GM08714 (cell line): ENCODE results near the gene ASPSCR1.

Source experiments
- H3K4me3 ChIP-seq: fragments of 200-500 bp; sonication (Bioruptor generic); 2 replicates; pipeline ENCODE4 v1.5.1; 2014; ENCODE audit warnings: mild to moderate bottlenecking, low read length, inconsistent platforms
- ZNF274 ChIP-seq: IDR thresholded peaks from 2 replicates; pipeline ENCODE4 v1.6.1; 2012; ENCODE audit warnings: mild to moderate bottlenecking, low read depth, low read length

The ASPSCR1 gene

DNA sequence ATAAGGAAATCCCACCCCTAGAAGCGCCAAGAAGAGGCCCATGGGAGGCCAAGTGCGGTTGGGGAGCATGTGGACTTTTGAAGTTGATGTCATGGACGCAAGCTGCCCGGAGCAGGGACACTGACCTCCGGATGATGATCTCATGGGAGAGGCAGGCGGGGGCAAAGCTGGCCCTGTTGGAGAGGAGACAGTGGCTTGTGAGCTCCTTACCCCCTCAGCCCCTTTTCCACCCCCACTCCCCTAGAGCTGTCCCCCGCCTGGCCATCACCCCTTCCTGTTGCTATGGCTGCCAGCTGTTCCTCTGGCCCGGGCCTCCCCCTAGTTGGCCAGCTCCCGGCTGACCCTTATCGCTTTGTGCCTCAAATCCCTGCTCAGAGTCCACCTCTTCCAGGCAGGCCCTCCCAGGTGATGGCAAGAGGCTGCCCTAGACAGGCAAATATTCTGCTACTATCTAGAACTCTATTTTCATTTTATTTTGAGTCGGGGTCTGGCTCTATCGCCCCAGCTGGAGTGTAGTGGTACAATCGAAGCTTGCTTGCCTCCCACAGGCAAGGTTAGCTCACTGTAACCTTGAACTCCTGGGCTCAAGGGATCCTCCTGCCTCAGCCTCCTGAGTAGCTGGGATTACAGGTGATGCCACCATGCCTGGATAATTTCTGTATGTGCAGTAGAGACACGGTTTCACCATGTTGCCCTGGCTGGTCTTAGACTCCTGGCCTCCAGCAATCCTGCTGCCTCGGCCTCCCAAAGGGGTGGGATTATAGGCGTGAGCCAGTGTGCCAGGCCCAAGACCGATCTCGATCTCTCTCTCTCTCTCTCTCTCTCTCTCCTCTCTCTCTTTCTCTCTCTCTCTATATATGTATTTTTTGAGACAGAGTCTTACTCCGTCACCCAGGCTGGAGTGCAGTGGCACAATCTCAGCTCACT is 23.0 kb upstream of the ASPSCR1 start:
- TF ChIP-seq ZNF274 = no peak
- H3K4me3 ChIP-seq = no peak overlapping the region

DNA sequence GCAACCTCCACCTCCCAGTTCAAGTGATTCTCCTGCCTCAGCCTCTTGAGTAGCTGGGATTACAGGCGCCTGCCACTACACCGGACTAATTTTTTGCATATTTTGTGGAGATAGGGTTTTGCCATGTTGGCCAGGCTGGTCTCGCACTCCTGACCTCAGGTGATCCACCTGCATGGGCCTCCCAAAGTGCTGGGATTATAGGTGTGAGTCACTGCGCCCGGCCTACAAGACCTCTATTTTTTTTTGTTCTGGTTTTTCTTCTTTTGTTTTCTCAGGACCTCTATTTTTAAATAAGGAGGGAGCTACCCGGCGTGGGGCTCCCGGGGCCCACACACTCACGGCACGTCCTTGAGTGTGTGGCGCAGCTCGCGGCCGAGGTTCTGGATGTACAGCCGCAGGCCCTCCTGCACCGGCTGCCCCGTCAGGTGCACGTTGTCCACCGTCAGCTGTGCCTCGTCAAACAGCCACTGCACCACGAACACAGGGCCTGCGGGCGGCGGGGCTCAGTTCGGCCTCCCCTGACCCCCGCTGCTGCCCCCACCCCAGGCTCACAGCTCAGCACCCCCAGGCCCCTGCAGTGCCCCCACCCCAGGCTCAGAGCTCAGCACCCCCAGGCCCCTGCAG is 22.3 kb upstream of the ASPSCR1 start:
- no peak for TF ChIP-seq ZNF274
- no peak overlapping the region for H3K4me3 ChIP-seq

DNA sequence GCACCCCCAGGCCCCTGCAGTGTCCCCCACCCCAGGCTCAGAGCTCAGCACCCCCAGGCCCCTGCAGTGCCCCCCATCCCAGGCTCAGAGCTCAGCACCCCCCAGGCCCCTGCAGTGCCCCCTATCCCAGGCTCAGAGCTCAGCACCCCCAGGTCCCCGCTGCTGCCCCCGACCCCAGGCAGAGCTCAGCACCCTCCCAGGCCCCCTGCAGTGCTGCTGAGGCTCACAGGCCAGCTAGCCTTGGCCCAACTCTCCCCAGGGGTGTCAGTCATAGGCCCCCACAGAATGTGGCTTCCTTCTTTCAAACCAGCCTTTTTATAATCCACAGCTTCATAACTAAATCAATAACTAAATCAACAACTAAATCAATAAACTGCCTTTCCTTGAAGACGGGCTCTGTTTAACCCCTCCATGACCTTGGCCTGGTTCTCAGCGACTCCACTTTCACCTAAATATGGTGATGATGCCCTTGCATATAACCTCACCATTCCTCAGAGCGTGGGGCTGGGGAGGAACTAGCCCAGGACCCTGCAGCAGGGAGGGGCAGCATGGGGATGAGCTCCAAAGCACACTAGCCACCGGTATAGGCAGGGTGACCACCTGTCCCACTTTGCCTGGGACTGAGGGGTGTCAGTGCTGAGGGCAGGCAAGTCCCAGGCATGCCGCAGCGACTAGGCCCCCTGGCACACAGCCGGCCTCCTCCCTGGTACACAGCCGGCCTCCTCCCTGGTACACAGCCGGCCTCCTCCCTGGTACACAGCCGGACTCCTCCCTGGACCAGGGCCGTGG is 21.5 kb upstream of the ASPSCR1 start:
- TF ChIP-seq ZNF274 = no peak
- H3K4me3 ChIP-seq = no peak overlapping the region

DNA sequence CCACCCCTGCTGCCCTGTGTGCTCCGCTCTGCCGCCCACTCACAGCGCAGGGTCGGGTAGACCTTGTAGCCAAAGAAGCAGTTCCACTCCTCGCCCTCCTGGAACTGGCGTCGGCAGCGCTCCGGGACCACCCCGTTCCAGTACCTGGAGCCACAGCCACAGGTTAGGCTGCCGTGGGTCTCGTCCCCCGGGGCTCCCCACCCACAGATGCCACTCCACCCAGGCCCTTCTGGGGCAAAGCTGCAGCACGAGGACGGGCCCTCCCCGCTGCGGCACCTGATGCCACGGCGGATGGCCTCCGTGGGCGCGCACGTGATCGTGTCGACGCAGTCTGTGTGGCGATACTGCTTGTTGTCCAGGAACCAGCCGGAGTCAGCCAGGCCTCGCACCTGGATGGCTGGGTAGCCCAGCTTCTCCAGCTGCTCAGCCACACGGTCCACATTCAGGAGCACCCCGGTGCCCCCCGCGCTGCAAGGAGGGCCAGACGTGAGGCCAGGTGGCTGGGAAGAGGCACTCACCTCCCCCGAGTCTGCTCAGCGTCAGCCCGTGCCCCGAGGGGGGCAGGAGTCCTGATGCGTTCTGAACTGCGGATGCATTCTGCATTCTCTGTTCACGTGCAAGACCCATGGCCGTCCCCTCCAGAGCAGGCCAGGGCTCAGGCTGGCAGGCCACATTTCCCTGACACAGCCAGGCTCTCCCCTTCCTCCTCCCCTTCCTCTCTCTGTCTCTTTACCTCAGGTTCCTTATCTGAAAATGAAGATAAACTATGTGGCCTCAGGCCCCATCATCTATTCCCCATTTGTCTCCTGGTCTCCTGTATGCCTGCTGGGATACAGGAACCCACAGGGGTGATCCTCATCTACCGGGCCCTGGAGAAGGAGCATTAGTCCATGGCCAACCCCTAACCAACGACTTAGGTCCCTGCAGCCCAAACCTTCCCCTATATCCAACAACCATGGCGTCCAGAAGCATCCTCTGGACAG is 20.5 kb upstream of the ASPSCR1 start:
- no peak for TF ChIP-seq ZNF274
- H3K4me3 ChIP-seq = no peak overlapping the region

DNA sequence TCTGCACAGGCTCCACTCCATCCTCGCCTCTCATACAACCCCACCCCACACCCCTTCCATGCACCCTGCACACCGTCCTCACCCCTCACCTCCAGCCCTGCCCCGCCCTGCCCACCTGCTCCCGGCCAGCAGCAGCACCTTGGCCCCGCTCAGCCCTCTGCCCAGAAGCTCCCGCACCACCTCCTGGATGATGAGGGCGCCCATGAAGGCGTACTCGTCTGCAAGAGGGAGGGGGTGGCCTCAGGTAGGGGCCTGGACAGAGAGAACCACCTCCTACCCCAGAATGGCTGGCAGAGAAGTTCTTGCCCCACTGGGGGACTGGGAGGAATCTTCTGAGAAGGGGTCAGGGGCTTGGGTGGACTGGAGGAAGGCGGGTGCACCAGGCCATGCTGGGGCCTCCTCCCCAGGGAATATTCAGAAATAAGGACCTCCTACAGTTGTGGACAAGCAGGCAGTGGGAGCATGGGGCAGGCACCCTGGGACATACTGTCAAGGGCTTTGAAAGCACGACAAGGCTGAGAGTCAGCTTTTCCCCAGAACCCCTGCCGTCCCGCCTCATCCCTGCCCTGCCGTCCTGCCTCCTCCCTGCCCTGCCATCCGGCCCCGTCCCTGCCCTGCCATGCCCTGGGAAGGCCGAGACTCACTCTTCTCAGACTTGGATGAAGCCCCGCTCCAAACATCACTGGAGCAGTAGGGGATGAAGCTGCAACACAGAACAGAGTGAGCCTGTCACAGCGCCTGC is 19.6 kb upstream of the ASPSCR1 start:
- no peak for TF ChIP-seq ZNF274
- no peak overlapping the region for H3K4me3 ChIP-seq

DNA sequence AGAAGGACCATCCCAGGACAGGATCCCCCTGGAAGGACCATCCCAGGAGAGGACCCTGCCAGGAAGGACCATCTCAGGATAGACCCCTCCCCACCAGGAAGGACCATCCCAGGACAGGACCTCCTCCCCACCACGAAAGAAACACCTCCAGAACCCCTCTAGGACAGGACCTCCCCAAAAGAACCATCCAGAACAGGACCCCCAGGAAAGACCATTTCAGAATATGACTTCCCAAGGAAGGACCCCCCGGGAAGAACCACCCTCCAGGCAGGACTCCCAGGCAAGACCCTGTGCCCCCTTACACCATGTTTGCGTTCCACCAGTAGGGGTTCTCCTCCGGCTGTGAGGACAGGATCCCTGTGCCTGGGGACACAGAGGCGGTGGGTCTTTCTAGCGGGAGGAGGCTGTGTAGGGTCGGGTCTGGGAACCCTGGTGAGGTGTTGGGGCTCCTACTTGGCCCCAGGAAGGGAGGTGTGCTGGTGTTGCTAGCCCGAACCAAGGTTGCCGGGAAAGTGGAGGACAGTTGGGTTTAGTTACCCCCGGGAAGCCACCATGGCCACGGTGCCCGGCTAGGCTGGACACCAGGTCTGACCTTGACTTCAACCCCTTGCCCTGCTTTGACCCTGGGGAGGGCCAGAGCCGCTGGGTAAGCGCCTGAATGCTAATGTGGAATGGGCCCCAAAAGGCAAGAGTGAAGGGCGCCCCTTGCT is 18.6 kb upstream of the ASPSCR1 start:
- TF ChIP-seq ZNF274 = no peak
- no peak overlapping the region for H3K4me3 ChIP-seq

DNA sequence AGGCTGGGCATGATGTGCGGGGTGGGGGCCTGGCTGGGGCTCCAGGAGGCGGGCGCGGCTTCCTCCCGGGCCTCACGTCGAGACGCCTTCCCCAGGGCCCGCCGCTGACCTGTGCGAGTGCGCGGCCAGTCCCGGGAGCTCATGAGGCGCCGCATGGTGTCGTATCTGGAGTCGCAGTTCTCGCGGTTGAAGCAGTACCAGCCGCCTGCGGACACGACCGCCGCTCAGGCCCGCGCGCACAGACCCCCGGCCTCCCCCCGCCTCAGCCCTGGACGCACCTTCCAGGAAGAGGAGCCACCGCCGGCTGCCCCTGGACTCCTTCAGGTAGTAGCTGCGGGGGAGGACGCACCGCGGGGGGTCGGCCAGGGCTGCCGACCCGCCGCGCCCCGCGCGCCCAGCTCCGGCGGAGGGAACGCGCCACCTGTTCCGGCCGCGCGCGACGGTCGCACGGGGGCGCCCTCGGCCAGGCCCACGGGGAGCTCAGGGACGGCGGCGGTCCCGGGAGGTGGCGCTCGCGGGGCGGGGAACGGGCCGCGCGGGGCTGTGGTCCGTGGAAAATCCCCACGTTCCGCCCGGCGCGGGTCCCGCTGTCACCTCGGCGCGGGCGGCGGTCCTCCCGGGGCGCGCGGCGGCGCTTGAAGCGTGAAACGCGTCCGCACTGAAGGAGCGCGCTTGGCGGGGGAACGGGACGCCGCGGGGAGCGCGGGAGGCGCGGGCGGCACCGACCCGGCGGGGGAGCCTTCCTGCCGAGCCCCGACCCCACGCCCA is 17.9 kb upstream of the ASPSCR1 start:
- H3K4me3 ChIP-seq = peak overlapping the region; percentile 32; the same call in 1 of the 2 replicates
- no peak for TF ChIP-seq ZNF274

DNA sequence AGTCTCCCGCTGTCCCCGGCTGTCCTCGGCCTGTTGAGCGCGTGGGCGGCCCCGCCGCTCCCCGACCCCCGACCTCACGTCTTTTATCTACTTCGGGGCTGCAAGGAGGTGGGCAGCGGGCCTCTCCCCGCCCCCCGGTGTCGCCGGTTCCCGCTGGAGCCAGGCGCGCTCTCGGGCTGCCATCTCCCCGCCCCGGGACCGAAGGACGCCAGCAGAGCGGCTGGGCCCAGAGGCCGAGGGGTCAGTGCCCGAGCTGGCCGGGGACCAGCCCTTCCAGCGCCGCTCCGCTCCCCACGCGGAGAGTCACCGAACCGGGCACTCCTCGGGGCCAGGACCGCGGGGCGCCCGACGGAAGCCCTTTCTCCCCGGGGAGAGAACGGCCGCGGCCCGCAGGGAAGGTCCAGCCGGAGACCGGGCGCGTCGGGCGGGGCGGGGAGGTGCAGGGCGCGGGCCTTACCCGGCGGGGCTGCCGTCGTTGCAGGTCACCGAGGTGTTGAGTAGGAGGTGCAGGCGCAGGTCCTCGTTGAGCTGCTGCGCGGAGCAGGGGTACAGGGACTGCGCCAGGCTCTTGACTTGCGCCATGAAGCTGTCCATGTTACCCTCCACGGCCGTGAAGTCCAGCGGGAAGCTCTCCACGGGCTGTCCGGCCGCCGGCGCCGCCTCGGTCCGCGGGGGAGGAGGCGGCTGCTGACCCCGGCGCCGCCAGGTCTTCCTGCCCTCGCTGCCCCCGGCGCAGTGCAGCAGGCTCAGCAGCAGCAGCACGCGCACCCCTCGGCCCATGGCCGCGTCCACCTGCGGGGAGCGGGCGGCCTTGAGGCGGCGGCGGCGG is 17.1 kb upstream of the ASPSCR1 start:
- peak overlapping the region; percentile 32; the same call in 1 of the 2 replicates for H3K4me3 ChIP-seq
- no peak for TF ChIP-seq ZNF274

DNA sequence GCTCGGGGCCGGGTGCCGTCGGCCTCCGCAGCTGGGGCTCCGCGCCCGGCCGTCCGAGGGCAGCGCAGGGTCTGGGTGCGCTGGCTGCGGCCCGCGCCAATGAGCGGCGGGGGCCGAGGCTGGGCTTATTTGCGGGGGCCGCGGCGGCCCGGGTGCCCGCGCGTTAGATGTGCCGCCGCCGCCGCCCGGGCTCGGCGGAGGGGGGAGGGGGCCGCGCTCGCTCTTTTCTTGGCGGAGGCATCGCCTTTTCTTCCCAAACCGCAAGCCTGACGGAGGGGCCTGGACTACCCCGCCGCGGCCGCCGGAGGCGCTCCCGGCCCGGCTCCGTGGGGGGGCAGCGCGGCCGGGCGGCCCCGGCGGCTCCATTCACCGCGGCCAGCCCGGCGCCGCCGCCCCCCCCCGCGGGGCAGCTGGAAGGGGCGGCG is 16.3 kb upstream of the ASPSCR1 start, which contains the start of gene NOTUM:
Gene NOTUM, minus strand, starts transcription at position 101 of the 425 bp plus-strand sequence. CDS start 278 bp downstream, outside the sequence.
- no peak within 1 kb of the TSS; the same call in 1 of the 2 replicates for H3K4me3 ChIP-seq
- no peak for TF ChIP-seq ZNF274
